Measurements from ENCODE around the gene CAMK2D.
"Not testable (repeated sequence)": the region's sequence is repeated elsewhere in the genome, so short reads cannot be mapped to it uniquely, and the experiment has no call there.

Gene CAMK2D

GRCh38 chr4:113761620-113762185, at the start of gene CAMK2D:
Gene CAMK2D, minus strand, starts transcription at chr4:113761738. Its CDS starts 670 bp downstream, at chr4:113761068.
- DNase-seq (ENCODE audit: low spot score) = peak; percentile 91

- DNase-seq (ENCODE audit: low spot score) = no peak
Observed at GRCh38 chr4:113810906-113811305, 49.4 kb upstream of the CAMK2D start.

- no peak for DNase-seq (ENCODE audit: low spot score)
Observed at GRCh38 chr4:113809311-113809710, 47.8 kb upstream of the CAMK2D start.

- no peak for DNase-seq (ENCODE audit: low spot score)
Observed at GRCh38 chr4:113806850-113807249, 45.3 kb upstream of the CAMK2D start.

- no peak for DNase-seq (ENCODE audit: low spot score)
Observed at GRCh38 chr4:113801882-113802281, 40.3 kb upstream of the CAMK2D start.

GRCh38 chr4:113796381-113796780, 34.8 kb upstream of the CAMK2D start:
- not testable (repeated sequence) for DNase-seq (ENCODE audit: low spot score)

- DNase-seq (ENCODE audit: low spot score) = no peak
Observed at GRCh38 chr4:113790478-113790877, 28.9 kb upstream of the CAMK2D start.

- DNase-seq (ENCODE audit: low spot score) = no peak
Observed at GRCh38 chr4:113788888-113789287, 27.4 kb upstream of the CAMK2D start.

- no peak for DNase-seq (ENCODE audit: low spot score)
Observed at GRCh38 chr4:113785781-113786180, 24.2 kb upstream of the CAMK2D start.

- DNase-seq (ENCODE audit: low spot score) = no peak
Observed at GRCh38 chr4:113784497-113785250, 23.1 kb upstream of the CAMK2D start.

GRCh38 chr4:113783701-113784100, 22.2 kb upstream of the CAMK2D start:
- DNase-seq (ENCODE audit: low spot score) = no peak

GRCh38 chr4:113783289-113783688, 21.8 kb upstream of the CAMK2D start:
- DNase-seq (ENCODE audit: low spot score) = no peak

GRCh38 chr4:113781439-113782040, 20.0 kb upstream of the CAMK2D start:
- peak; percentile 68 for DNase-seq (ENCODE audit: low spot score)

GRCh38 chr4:113776679-113777078, 15.1 kb upstream of the CAMK2D start:
- DNase-seq (ENCODE audit: low spot score) = no peak

GRCh38 chr4:113776016-113776415, 14.5 kb upstream of the CAMK2D start:
- DNase-seq (ENCODE audit: low spot score) = no peak

- DNase-seq (ENCODE audit: low spot score) = no peak
Observed at GRCh38 chr4:113773756-113774155, 12.2 kb upstream of the CAMK2D start.

- no peak for DNase-seq (ENCODE audit: low spot score)
Observed at GRCh38 chr4:113773014-113773413, 11.5 kb upstream of the CAMK2D start.

- DNase-seq (ENCODE audit: low spot score) = no peak
Observed at GRCh38 chr4:113772319-113772718, 10.8 kb upstream of the CAMK2D start.

- no peak for DNase-seq (ENCODE audit: low spot score)
Observed at GRCh38 chr4:113769744-113770143, 8.2 kb upstream of the CAMK2D start.

- DNase-seq (ENCODE audit: low spot score) = no peak
Observed at GRCh38 chr4:113768952-113769351, 7.4 kb upstream of the CAMK2D start.

- no peak for DNase-seq (ENCODE audit: low spot score)
Observed at GRCh38 chr4:113766882-113767281, 5.3 kb upstream of the CAMK2D start.

- DNase-seq (ENCODE audit: low spot score) = no peak
Observed at GRCh38 chr4:113764720-113765264, 3.3 kb upstream of the CAMK2D start.

- not testable (repeated sequence) for DNase-seq (ENCODE audit: low spot score)
Observed at GRCh38 chr4:113763923-113764322, 2.4 kb upstream of the CAMK2D start.
